ENCODE data around the gene RASSF7.
"Not testable (repeated sequence)": the region's sequence is repeated elsewhere in the genome, so short reads cannot be mapped to it uniquely, and the experiment has no call there.

The RASSF7 gene, protein sequence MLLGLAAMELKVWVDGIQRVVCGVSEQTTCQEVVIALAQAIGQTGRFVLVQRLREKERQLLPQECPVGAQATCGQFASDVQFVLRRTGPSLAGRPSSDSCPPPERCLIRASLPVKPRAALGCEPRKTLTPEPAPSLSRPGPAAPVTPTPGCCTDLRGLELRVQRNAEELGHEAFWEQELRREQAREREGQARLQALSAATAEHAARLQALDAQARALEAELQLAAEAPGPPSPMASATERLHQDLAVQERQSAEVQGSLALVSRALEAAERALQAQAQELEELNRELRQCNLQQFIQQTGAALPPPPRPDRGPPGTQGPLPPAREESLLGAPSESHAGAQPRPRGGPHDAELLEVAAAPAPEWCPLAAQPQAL

DNA sequence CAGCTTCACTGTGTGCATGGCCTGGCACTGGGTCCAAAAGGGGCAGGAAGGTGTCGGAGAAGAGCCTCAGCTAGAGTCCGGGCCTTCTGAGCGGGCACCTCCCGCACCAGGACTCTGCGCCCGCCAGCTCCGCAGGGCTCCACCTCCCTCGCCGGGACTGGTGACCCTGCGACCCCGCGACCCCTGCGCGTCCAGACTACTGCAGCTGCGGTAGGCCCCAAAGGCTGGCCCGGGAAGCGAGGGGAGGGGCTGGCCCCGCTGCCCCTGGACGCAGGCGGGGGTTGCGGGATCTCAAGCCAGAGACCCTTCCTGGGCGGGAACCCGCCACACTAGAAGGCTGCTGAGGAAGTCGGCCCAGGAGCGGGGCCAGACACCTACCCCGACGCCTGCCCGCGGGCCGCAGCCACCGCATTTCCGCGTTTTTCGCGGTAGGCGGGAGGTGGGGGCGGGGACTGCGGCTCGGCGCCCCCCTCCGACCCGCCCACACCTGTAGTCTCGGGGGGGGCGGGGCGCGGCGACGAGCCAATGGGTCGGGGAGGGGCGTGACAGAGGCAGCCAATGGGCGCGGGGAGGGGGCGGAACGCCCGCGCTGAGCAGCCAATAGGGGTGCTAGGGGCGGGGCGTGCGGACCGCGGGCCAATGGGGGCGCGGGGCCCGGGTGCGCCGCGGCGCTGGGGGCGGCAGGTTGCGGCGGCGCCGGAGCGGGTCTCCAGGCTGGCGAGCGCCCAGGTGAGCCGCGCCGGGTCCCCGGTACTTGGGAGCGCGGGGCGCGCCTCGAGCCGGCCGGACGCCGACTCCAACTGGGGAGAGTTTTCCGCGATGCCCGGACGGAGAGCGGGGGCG lies at the start of gene RASSF7, which contains the start of gene LMNTD2:
Gene RASSF7 (plus strand): TSS at position 666 of the 843 bp plus-strand sequence. CDS start 799 bp downstream, outside the sequence.
Gene LMNTD2 (minus strand): TSS at position 434 of the 843 bp plus-strand sequence. CDS start 22 bp downstream, at position 412.
- DNase-seq, result peak; percentile 96

DNA sequence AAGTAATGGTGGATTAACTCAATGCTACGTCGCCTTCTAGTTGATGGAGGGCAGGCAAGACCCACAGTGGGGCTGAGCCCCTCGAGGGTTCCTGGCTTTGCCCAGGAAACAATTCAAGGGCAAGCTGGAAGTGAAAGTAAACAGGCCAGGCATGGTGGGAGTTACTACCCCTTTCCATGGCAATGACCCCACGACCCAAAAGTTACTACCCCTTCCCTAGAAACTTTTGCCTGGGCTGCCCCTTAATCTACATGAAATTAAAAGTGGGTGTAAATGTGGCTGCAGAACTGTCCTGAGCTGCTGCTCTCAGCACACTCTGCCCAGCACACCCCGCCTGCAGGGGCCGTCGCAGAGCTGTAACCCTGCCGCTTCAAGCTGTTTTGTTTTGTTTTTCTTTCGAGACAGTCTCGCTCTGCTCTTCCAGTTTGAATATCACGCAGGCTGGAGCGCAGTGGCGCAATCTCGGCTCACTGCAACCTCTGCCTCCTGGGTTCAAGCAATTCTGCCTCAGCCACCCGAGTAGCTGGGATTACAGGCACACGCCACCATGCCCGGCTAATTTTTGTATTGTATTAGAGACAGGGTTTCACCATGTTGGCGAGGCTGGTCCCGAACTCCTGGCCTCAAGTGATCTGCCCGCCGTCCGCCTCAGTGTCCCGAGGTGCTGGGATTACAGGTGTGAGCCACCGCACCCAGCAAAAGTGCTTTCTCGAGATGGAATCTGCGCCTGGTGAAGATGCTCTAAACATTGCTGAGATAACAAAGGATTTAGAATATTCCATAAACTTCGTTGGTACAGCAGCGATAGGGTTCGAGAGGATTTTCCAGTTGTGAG lies 47.8 kb upstream of the RASSF7 start:
- no peak for DNase-seq

DNA sequence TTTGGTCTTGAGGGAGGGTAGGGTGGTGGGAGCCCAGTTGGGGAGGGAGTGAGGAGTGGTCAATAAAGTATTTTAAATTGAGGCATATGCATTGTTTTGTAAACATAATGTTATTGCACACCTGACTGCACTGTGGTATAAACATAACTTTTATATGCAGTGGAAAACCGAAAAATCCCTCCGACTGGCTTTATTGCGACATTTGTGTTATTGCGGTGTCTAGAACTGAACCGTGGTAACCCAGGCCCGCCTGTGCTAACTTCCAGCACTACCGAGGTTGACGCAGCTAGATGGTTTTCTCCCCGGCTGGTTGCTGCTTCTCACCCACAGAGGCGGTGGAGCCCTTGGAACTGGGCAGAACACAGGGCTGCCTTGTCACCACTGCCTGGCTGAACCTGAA lies 46.2 kb upstream of the RASSF7 start:
- DNase-seq, result no peak

DNA sequence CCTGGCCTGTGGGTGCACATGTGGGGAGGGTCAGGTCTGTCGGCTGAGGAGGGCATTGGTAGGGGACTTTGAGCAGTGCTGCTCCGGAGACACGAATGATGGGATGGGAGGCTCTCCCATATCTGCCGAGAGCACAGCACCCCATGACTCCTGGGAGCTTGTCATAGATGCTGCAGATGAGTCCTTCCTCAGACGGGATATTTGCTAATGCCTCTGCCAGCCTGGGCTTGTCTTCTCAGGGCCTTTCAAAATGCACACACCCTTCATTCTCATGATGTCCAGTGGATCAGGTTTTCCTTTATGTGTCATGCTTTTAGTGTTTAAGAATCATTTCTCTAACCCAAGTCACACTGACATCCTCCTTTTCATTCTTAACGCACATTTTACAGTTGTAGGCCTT lies 45.6 kb upstream of the RASSF7 start:
- DNase-seq, result no peak

GRCh38 chr11:516400-516799 lies 44.4 kb upstream of the RASSF7 start:
- DNase-seq, result no peak

- DNase-seq, result not testable (repeated sequence)
Observed at GRCh38 chr11:516918-517685, 43.7 kb upstream of the RASSF7 start.

GRCh38 chr11:518463-519202 lies 42.1 kb upstream of the RASSF7 start:
- peak; percentile 91 for DNase-seq

DNA sequence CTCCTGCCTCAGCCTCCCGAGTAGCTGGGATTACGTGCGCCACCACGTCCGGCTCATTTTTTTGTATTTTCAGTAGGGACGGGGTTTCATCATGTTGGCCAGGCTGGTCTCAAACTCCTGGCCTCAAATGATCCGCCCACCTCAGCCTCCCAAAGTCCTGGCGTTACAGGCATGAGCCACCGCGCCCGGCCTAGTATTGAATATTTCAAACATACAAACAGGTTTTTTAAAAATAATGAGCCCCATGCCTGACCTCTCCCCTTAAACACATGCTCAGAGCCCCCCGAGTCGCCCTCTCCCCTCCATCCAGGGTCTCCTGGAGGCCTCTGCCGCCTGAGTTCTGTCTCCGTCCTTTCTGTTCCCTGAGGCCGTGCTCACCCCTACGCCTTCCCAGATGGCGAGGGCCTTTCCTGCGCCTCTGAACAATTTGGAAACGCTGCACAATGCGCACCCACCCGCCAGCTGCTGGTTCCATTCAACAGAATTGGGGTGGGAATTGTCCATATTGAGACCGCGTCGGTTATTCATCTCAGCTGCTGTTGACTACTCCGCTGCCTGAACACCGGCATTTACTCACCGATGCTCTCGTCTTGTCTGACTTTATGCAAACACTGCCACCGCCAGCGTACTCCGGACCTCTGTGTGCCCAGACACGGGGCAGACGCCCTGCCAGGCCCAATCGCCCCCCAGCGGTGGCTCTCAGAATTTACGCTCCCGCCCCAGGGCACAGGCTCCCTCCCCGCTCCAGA lies 40.2 kb upstream of the RASSF7 start:
- DNase-seq, result no peak

DNA sequence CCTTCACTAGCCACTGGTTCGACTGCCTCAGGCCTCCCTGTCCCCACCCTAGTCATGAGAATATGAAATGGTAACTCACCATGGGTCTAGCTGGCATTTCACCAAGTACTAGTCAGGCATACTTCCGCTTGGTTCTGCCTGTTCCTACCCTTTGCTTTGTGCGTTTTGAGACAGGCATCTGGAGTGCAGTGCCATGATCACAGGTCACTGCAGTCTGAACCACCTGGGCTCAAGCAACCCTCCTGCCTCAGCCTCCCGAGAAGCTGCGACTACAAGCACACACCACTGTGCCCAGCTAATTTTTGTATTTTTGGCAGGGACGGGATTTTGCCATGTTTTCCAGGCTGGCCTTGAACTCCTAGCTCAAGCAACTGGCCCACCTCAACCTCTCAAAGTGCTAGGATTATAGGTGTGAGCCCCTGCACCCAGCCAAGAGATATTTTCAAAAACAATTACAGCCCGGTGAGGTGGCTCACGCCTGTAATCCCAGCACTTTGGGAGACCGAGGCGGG lies 39.5 kb upstream of the RASSF7 start:
- no peak for DNase-seq

GRCh38 chr11:526192-526591 lies 34.6 kb upstream of the RASSF7 start:
- DNase-seq, result no peak

GRCh38 chr11:528166-528814 lies 32.5 kb upstream of the RASSF7 start:
- no peak for DNase-seq

GRCh38 chr11:528815-529727 lies 31.7 kb upstream of the RASSF7 start:
- DNase-seq, result no peak

GRCh38 chr11:529728-530411 lies 30.9 kb upstream of the RASSF7 start:
- DNase-seq, result no peak

GRCh38 chr11:530960-531831 lies 29.6 kb upstream of the RASSF7 start:
- DNase-seq, result no peak

DNA sequence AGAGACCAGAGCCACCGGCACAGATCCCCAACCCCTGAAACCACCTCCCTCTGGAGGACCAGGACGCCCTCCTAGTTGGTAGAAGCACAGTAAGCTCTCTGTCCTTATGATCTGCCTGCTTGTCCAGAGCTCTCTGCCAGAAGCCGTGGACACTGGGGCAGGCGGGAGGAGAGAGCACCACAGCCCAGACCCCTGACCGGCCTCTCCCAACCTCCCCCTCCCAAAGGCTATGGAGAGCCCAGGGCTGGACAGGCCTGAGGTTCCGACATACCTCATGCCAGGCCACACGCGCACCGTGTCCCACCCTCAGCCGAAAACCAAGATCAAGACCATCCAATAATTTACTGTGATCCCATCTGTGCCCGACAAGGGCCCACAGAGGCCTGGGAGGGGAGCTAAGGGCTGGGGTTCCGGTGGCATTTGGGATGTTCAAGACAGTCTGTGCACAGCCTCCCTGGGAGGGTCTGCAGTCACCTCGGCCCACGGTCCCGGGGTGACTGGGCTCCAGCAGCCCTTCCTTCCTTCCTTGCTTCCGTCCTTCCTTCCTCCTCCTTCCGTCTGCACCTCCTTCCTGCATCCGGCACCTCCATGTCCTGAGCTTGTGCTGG lies 28.7 kb upstream of the RASSF7 start:
- DNase-seq, result no peak

GRCh38 chr11:532527-532985 lies 28.2 kb upstream of the RASSF7 start:
- no peak for DNase-seq
